GM21447 (cell line): Measurements from ENCODE around the gene RFX1.
"Not testable (repeated sequence)": the region's sequence is repeated elsewhere in the genome, so short reads cannot be mapped to it uniquely, and the experiment has no call there.

Experiments used
- ATAC-seq: cut with Tn5 transposase; IDR thresholded peaks from one replicate; pipeline ENCODE4 v1.9.1; 2021; ENCODE audit not compliant: unreplicated experiment

The RFX1 gene

DNA sequence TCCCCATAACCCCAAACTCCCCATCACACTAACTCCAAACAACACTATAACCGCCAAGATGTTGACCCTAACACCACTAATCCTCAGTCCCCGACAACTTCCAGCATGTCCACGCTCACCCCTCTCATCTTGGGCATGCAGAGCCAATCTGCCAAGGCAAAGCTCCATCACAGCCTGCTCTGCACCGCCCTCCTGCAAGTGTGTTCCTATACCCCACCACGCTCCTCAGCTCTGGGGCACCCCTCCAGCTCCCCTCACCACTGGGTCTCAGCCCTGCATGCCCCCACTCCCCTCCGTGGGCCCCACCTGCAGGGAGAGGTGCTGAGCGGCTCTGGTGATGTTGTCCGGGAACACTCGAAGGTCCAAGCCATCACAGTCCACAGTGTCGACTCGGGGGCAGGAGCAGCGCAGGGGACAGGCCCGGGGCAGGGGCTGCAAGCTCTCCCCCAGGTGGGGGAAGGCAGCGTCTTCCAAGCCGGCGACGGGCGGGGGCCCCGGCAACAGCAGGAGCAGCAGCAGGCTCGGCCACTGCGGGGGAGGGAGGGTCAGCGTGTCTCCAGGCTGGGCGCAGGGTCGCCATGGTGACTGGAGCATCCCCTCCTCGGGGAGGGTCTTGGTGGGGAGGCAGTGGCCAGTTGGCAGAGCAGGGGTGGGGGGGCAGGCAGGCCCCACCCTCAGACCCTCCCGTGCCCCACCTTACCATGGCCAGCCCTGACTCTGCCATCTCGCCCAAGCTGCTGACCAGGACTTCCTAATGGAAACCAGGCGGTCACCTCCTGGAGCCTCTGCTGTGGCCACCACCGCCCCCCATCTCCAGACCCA, 68.4 kb downstream of the RFX1 start:
- ATAC-seq, result no peak

DNA sequence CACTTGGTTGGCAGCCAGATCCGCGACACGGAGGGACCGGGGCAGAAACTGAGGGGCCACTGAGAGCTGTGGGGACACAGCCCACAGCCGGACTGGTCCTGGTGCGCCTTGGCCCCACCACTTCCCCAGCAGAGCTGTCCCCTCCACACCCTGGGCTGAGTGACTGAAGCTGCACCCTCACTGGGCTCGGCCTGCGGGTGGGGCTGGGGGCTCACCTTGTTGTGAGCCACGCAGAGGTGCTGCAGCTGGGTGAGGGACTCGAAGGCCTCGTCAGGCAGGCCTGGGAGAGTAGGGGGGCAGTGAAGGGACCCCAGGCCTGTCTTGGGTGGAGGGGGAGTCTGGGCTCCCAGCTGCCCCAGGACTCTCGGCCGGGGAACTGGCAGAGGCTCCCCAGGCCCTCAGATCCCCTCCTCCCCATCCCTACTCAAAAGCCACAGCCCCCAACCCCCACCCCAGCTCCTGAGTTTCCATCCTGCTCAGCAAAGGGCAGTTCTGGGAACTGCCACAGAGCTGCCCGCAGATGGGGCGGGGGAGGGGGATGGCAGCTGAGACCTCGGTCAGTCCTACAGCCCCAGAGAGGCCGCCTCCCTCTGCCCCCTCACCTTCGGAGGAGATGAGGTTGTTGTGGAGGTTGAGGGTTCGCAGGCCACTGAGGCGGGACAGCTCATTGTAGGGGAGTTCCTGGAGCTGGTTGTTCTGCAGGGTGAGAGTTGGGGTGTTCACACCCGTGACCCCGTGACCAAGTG, 70.2 kb downstream of the RFX1 start:
- no peak for ATAC-seq

- no peak for ATAC-seq
Measured at GRCh38 chr19:13934785-13935109, 71.4 kb downstream of the RFX1 start.

- ATAC-seq, result no peak
Measured at GRCh38 chr19:13932911-13933393, 73.2 kb downstream of the RFX1 start.

DNA sequence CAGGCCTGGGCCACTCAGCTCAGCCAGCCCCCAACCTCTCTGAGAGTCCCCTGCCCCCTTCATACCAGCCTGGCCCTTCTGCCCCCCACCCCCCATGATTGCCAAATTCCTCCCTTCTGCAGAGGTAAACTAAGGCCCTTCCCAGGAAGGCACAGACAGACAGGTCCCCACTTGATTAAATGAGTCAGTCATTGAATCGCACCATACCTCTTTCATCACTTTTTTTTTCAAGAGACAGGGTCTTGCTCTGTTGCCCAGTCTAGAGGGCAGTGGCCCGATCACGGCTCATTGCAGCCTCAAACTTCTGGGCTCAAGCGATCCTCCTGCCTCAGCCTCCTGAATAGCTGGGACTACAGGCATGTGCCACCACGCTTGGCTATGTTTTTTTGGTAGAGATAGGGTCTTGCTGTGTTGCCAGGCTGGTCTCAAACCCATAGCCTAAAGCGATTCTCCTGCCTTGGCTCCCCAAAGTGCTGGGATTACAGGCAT, 73.9 kb downstream of the RFX1 start:
- no peak for ATAC-seq

DNA sequence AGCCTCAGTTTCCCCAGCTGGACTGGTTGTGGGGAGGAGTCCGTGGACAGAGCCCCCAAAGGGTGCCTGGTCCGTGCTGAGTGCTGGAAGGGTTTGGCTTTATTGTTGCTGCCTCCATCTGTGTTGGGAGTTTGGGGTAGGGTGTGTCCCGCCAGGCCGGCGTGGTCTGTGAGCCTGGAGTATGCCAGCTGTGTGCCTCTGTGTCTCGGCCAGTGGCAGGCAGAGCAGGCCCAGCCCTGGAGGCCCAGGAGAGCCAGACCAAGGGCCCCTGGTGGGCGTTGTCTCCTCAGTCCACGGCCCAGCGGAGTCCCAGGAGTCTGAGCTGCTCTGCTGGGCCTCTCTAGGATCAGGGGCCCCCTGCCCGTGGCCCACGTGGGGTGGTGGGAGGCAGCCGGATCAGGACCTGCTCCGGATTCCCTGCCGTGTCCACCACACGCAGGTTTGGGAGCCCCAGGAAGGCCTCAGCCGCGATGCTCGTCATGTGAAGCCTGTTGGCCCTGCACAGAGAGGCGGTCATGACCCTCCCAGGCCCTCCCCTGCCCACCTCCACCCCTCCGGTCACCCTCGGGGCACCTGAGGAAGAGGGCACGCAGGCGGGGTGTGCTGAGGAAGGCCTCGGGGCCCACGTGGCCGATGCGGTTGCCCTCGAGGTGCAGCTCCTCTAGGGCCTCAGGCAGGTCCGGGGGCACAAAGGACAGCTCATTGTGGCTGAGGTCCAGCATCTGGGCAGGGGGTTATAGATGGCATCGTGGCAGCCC, 74.5 kb downstream of the RFX1 start:
- no peak for ATAC-seq

DNA sequence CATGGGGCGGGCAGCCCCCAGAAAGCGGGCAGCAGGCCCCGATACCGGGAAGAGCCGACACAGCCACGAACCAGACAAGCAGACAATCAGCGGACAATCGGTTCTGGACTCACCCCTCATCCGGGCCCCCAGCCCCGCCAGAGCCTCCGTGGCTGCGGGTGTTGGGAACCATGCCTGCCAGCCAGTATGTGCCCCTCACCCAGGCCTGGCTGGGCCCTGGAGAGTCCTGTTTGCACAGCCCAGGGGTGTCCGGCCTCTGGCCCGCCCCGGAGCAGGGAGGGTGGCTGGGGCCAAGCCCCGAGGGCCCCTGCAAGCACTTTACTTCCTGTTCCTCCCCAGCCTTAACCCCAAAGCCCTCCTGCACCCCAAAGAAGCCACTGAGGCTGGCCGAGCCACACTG, 75.7 kb downstream of the RFX1 start:
- no peak for ATAC-seq

- no peak for ATAC-seq
Measured at GRCh38 chr19:13929956-13930355, 76.2 kb downstream of the RFX1 start.

DNA sequence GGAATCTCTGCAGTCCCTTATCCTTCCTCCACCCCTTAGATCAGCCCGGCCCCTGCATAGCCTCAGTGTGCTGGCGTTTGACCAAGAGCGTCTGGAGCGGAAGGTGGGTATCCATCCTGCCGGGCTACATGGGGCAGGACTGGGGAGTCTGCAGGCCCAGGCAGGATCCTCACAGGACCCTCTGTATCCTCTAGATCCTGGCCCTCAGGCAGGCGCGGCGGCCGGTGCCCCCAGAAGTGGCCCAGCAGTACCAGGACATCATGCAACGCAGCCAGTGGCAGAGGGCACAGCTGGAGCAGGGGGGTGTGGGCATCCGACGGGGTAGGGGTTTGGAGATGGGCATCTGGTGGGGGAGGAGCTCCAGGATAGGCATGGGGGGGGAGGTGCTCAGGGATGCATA, 76.8 kb downstream of the RFX1 start:
- ATAC-seq, result no peak

DNA sequence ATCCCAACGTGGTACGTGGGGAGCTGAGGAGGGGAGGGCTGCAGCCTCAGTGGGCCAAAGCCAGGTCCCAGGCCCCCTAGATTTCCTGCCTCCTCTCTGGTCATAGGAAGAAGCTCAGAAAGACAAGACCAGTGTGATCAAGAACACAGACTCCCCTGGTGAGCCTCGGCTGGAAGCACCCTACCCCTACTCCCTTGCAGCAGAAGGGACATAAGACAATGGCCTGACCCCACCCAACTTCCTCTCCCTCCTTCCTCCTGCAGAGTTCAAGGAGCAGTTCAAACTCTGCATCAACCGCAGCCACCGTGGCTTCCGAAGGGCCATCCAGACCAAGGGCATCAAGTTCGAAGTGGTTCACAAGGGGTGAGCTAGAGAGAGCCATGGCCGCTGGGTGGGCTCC, 79.4 kb downstream of the RFX1 start:
- no peak for ATAC-seq

DNA sequence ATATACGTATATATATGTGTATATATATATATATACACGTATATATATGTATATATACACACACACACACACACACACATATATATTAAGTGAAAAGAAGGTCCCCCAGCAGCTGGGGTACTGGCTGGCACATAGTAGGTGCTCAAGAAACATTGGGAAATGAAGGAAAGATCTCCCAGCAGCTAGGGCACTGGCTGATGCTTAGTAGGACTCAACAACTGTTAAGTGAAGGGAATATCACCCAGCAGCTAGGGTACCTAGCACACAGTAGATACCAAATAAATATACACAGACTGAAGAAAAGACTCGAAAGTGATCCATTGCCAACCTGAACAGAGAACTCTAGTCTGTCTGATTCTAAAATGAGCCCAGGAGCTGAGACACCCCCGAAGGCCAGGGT, 80.1 kb downstream of the RFX1 start:
- no peak for ATAC-seq

- ATAC-seq, result no peak
Measured at GRCh38 chr19:13923194-13923987, 82.7 kb downstream of the RFX1 start.

GRCh38 chr19:13922118-13922517, 84.0 kb downstream of the RFX1 start:
- not testable (repeated sequence) for ATAC-seq

DNA sequence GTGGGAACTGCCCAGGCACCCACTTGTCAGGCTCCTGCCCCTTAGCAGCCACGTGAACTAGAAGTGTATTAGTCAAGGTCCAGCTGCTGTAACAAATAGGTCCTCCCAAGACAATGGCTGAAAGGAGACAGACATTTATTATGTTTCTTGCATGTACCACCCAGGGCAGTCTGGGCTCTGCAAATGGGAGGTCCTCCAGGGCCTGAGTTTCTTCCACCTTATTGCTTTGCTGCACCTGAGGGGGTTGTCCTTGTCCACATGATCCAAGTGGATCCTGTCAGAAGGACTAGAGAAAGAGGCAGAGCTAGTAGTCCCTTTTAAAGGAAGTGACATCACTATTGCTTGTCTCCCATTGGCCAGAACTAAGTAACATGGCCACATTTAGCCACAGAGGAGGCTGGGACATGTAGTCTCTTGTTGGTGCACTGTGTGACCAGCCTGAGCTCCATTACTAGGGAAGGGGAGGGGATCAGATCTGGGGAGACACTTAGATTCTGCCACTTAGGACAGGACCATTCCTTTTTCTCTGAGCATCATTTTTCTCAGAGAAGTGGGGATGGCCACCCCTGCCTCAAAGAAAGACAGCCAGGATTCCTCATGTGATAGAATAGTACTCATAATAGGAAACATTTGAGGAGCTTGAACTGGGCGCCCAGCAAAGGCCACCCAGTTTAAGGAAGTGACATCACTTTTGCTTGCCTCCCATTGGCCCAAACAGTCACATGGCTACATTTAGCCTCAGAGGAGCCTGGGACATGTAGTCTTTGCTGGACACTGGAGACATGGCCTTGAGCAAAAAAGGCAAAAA, 85.0 kb downstream of the RFX1 start:
- no peak for ATAC-seq

DNA sequence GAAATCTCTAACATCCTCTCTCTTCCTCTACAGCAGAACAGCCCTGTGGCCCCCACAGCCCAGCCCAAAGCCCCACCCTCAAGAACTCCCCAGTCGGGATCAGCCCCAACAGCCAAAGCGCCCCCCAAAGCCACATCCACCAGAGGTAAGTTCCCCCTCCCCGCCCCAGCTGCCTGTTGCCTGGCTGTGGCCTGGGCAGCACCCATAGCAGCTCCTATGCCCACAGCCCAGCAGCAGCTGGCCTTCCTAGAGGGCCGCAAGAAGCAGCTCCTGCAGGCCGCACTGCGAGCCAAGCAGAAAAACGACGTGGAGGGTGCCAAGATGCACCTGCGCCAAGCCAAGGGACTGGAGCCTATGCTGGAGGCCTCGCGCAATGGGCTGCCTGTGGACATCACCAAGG, 85.6 kb downstream of the RFX1 start:
- ATAC-seq, result no peak

GRCh38 chr19:13918726-13919411, 87.3 kb downstream of the RFX1 start:
- ATAC-seq, result no peak

GRCh38 chr19:13917888-13918406, 88.2 kb downstream of the RFX1 start:
- no peak for ATAC-seq

DNA sequence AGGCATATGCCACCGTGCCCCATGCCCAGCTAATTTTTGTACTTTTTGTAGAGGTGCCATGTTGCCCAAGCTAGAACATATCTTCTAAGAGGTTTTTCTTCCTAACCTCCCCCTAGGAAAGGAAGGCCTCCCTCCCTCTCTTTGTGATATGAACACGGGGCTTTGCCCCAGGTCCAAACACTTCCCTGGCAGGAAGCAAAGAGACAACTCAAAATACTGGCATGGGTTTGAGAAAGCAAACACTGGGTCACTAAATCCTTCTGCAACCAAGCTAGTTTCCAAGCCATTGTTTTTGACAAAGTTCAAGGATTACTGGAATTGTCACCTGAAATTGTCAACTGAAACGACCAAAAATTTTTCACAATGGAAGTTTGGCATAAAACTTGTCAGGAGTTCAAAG, 91.3 kb downstream of the RFX1 start:
- no peak for ATAC-seq

DNA sequence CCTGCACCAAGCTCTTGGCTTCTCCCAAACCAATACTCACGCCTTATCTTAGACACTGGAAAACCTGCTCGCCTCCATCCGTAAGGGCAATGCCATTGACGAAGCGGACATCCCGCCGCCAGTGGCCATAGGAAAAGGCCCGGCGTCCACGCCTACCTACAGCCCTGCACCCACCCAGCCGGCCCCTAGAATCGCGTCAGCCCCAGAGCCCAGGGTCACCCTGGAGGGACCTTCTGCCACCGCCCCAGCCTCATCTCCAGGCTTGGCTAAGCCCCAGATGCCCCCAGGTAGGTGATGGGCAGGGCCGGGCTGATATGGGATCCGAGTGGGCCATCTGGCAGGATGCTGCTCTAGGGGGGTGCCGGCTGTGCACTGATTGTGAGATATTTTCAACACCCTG, 92.8 kb downstream of the RFX1 start:
- ATAC-seq, result no peak
